A549 treated with ZK216348 at 1 μM for 4 hours (cell line): Measurements from ENCODE around the gene GOLGA6L2. TPM values are rescaled to one million over a fixed set of nuclear protein-coding genes. Genes with fewer than 3 reads are reported as not detected.

Experiments used
- total RNA-seq: library from RNA; stranded (reverse); fragments of 200-300 nt; extraction: Qiagen RNA extraction; gene quantifications from 5 replicates; pipeline ENCODE4 v1.2.3, GENCODE V29; 2022; ENCODE audit warnings: low read depth

GOLGA6L2 gene
- not detected in 5 replicates for total RNA-seq

GRCh38 chr15:23447107-23447500 is at the start of gene GOLGA6L2:
TSS of gene GOLGA6L2 (minus strand) at chr15:23447243. CDS start at chr15:23447181, 62 bp downstream.

Other genes with a start within 250 kb of the GOLGA6L2 start
- not detected in 5 replicates for gene GOLGA6L26, start 113.0 kb downstream of the GOLGA6L2 start, total RNA-seq
- 0.12 to 0.25 TPM (median 0.18 TPM) in 5 replicates for gene GOLGA8S, start 92.5 kb downstream of the GOLGA6L2 start, total RNA-seq
- 0.78 to 2.9 TPM (median 2.4 TPM) in 5 replicates for gene MKRN3, start 118.4 kb upstream of the GOLGA6L2 start, total RNA-seq
- not detected in 5 replicates for gene MAGEL2, start 200.6 kb upstream of the GOLGA6L2 start, total RNA-seq
- 0.07 to 0.28 TPM (median 0.19 TPM) in 3 of 5 replicates, not detected in the others for gene NDN, start 240.1 kb upstream of the GOLGA6L2 start, total RNA-seq